ENCODE results near the gene ZNF582.
"Not testable (repeated sequence)": the region's sequence is repeated elsewhere in the genome, so short reads cannot be mapped to it uniquely, and the experiment has no call there.

Gene ZNF582

GRCh38 chr19:56351208-56351607, 42.1 kb downstream of the ZNF582 start:
- Histone ChIP-seq H3K36me3 (ENCODE audit: control insufficient read depth, insufficient read depth, low read length) (no peaks in the 10 kb centered on the region), H3K9me3 (ENCODE audit: control insufficient read depth, low read length) (no peaks in the 10 kb centered on the region), H3K27me3 (replicated peaks; ENCODE audit: control insufficient read depth, insufficient read depth, low read length, poor library complexity, severe bottlenecking) (no peaks in the 10 kb centered on the region), H3K4me3 (ENCODE audit: insufficient read depth, low read depth, low read length, poor library complexity, severe bottlenecking) (no peak overlapping the region), H3K27ac (ENCODE audit: insufficient read depth, low read length, poor library complexity, severe bottlenecking) (no peak overlapping the region), H3K4me1 (ENCODE audit: control insufficient read depth, insufficient read depth, low read length, poor library complexity, severe bottlenecking) (no peaks in the 10 kb centered on the region)
- no peak for DNase-seq

- Histone ChIP-seq H3K9me3 (ENCODE audit: control insufficient read depth, low read length) (no peaks in the 10 kb centered on the region), H3K36me3 (ENCODE audit: control insufficient read depth, insufficient read depth, low read length) (no peaks in the 10 kb centered on the region), H3K4me1 (ENCODE audit: control insufficient read depth, insufficient read depth, low read length, poor library complexity, severe bottlenecking) (no peaks in the 10 kb centered on the region), H3K4me3 (ENCODE audit: insufficient read depth, low read depth, low read length, poor library complexity, severe bottlenecking) (no peak overlapping the region), H3K27ac (ENCODE audit: insufficient read depth, low read length, poor library complexity, severe bottlenecking) (no peak overlapping the region), H3K27me3 (replicated peaks; ENCODE audit: control insufficient read depth, insufficient read depth, low read length, poor library complexity, severe bottlenecking) (no peaks in the 10 kb centered on the region)
- peak in 1 of 3 donors; percentile 32 for DNase-seq
Observed at GRCh38 chr19:56350416-56351045, 42.8 kb downstream of the ZNF582 start.

- DNase-seq = no peak
- H3K4me3 ChIP-seq (ENCODE audit: insufficient read depth, low read depth, low read length, poor library complexity, severe bottlenecking) = no peak overlapping the region
- no peaks in the 10 kb centered on the region for H3K36me3 ChIP-seq (ENCODE audit: control insufficient read depth, insufficient read depth, low read length)
- no peaks in the 10 kb centered on the region for H3K4me1 ChIP-seq (ENCODE audit: control insufficient read depth, insufficient read depth, low read length, poor library complexity, severe bottlenecking)
- no peak overlapping the region for H3K27ac ChIP-seq (ENCODE audit: insufficient read depth, low read length, poor library complexity, severe bottlenecking)
- no peaks in the 10 kb centered on the region for H3K27me3 ChIP-seq (replicated peaks; ENCODE audit: control insufficient read depth, insufficient read depth, low read length, poor library complexity, severe bottlenecking)
- H3K9me3 ChIP-seq (ENCODE audit: control insufficient read depth, low read length) = no peaks in the 10 kb centered on the region
Observed at GRCh38 chr19:56348289-56348877, 45.0 kb downstream of the ZNF582 start.

GRCh38 chr19:56347163-56347778, 46.1 kb downstream of the ZNF582 start:
- Histone ChIP-seq H3K36me3 (ENCODE audit: control insufficient read depth, insufficient read depth, low read length) (no peaks in the 10 kb centered on the region), H3K27me3 (replicated peaks; ENCODE audit: control insufficient read depth, insufficient read depth, low read length, poor library complexity, severe bottlenecking) (no peaks in the 10 kb centered on the region), H3K9me3 (ENCODE audit: control insufficient read depth, low read length) (no peaks in the 10 kb centered on the region), H3K27ac (ENCODE audit: insufficient read depth, low read length, poor library complexity, severe bottlenecking) (no peak overlapping the region), H3K4me1 (ENCODE audit: control insufficient read depth, insufficient read depth, low read length, poor library complexity, severe bottlenecking) (no peaks in the 10 kb centered on the region), H3K4me3 (ENCODE audit: insufficient read depth, low read depth, low read length, poor library complexity, severe bottlenecking) (no peak overlapping the region)
- no peak for DNase-seq

GRCh38 chr19:56341948-56342347, 51.4 kb downstream of the ZNF582 start:
- Histone ChIP-seq H3K9me3 (ENCODE audit: control insufficient read depth, low read length) (no peaks in the 10 kb centered on the region), H3K4me1 (ENCODE audit: control insufficient read depth, insufficient read depth, low read length, poor library complexity, severe bottlenecking) (no peaks in the 10 kb centered on the region), H3K27ac (ENCODE audit: insufficient read depth, low read length, poor library complexity, severe bottlenecking) (no peak overlapping the region), H3K4me3 (ENCODE audit: insufficient read depth, low read depth, low read length, poor library complexity, severe bottlenecking) (no peak overlapping the region), H3K36me3 (ENCODE audit: control insufficient read depth, insufficient read depth, low read length) (no peaks in the 10 kb centered on the region), H3K27me3 (replicated peaks; ENCODE audit: control insufficient read depth, insufficient read depth, low read length, poor library complexity, severe bottlenecking) (no peaks in the 10 kb centered on the region)
- no peak for DNase-seq

- H3K4me1 ChIP-seq (ENCODE audit: control insufficient read depth, insufficient read depth, low read length, poor library complexity, severe bottlenecking); H3K4me3 ChIP-seq (ENCODE audit: insufficient read depth, low read depth, low read length, poor library complexity, severe bottlenecking); H3K27ac ChIP-seq (ENCODE audit: insufficient read depth, low read length, poor library complexity, severe bottlenecking); DNase-seq; H3K27me3 ChIP-seq (replicated peaks; ENCODE audit: control insufficient read depth, insufficient read depth, low read length, poor library complexity, severe bottlenecking); H3K9me3 ChIP-seq (ENCODE audit: control insufficient read depth, low read length); H3K36me3 ChIP-seq (ENCODE audit: control insufficient read depth, insufficient read depth, low read length): not testable (repeated sequence)
Observed at GRCh38 chr19:56339031-56339430, 54.3 kb downstream of the ZNF582 start.

GRCh38 chr19:56337077-56337476, 56.3 kb downstream of the ZNF582 start:
- not testable (repeated sequence) for H3K9me3 ChIP-seq (ENCODE audit: control insufficient read depth, low read length); H3K36me3 ChIP-seq (ENCODE audit: control insufficient read depth, insufficient read depth, low read length); H3K4me1 ChIP-seq (ENCODE audit: control insufficient read depth, insufficient read depth, low read length, poor library complexity, severe bottlenecking); H3K4me3 ChIP-seq (ENCODE audit: insufficient read depth, low read depth, low read length, poor library complexity, severe bottlenecking); H3K27ac ChIP-seq (ENCODE audit: insufficient read depth, low read length, poor library complexity, severe bottlenecking); H3K27me3 ChIP-seq (replicated peaks; ENCODE audit: control insufficient read depth, insufficient read depth, low read length, poor library complexity, severe bottlenecking); DNase-seq

GRCh38 chr19:56335371-56335770, 58.0 kb downstream of the ZNF582 start:
- H3K27ac ChIP-seq (ENCODE audit: insufficient read depth, low read length, poor library complexity, severe bottlenecking); H3K36me3 ChIP-seq (ENCODE audit: control insufficient read depth, insufficient read depth, low read length); H3K4me1 ChIP-seq (ENCODE audit: control insufficient read depth, insufficient read depth, low read length, poor library complexity, severe bottlenecking); H3K9me3 ChIP-seq (ENCODE audit: control insufficient read depth, low read length); DNase-seq; H3K4me3 ChIP-seq (ENCODE audit: insufficient read depth, low read depth, low read length, poor library complexity, severe bottlenecking); H3K27me3 ChIP-seq (replicated peaks; ENCODE audit: control insufficient read depth, insufficient read depth, low read length, poor library complexity, severe bottlenecking): not testable (repeated sequence)

GRCh38 chr19:56333506-56333905, 59.8 kb downstream of the ZNF582 start:
- no peaks in the 10 kb centered on the region for H3K4me1 ChIP-seq (ENCODE audit: control insufficient read depth, insufficient read depth, low read length, poor library complexity, severe bottlenecking)
- DNase-seq = peak in 1 of 3 donors; percentile 34
- H3K27ac ChIP-seq (ENCODE audit: insufficient read depth, low read length, poor library complexity, severe bottlenecking) = no peak overlapping the region
- H3K4me3 ChIP-seq (ENCODE audit: insufficient read depth, low read depth, low read length, poor library complexity, severe bottlenecking) = no peak overlapping the region
- no peaks in the 10 kb centered on the region for H3K9me3 ChIP-seq (ENCODE audit: control insufficient read depth, low read length)
- no peaks in the 10 kb centered on the region for H3K36me3 ChIP-seq (ENCODE audit: control insufficient read depth, insufficient read depth, low read length)
- H3K27me3 ChIP-seq (replicated peaks; ENCODE audit: control insufficient read depth, insufficient read depth, low read length, poor library complexity, severe bottlenecking) = no peaks in the 10 kb centered on the region

All from effector memory CD4-positive, alpha-beta T cell (primary cell).